ENCODE results near the gene LBH. TPM values are rescaled to one million over a fixed set of nuclear protein-coding genes. Genes with fewer than 3 reads are reported as not detected.
A peak's percentile ranks its signal among the peaks of the same experiment; 100 is the strongest.

The LBH gene
- total RNA-seq, 6 experiments from 2014 or later: 4.3 to 17.6 (median 9.5) TPM

GRCh38 chr2:30232801-30233130 is 1.4 kb downstream of the LBH start:
- H3K9me3 ChIP-seq: no peaks in the 10 kb centered on the region
- TF ChIP-seq CTCF (IDR thresholded peaks at IDR 0.05): no peak
- TF ChIP-seq POLR2A (IDR thresholded peaks at IDR 0.05): no peak
- ATAC-seq (no peak), DNase-seq (peak in 1 of 3 donors; percentile 56)
- H3K4me3 ChIP-seq: peak overlapping the region; percentile 45 to 63 (median 53)
- intact Hi-C loops (cut with DNase I): no loop called here
- H3K4me1 ChIP-seq: peaks cover 0 to 5% (median 0%) of the 10 kb centered on the region in 4 donors
- no peaks in the 10 kb centered on the region for H3K27me3 ChIP-seq
- 0% methylated on average over 4 of the region's 8 CpGs for WGBS (ENCODE audit: insufficient coverage, low coverage, low lambda C conversion rate, missing lambda C conversion rate)
- peak overlapping the region; percentile 49 to 74 (median 67) for H3K27ac ChIP-seq
- no peaks in the 10 kb centered on the region for H3K36me3 ChIP-seq

- no peaks in the 10 kb centered on the region for H3K9me3 ChIP-seq
- 23% methylated on average over 4 of the region's 4 CpGs for WGBS (ENCODE audit: insufficient coverage, low coverage, low lambda C conversion rate, missing lambda C conversion rate)
- ATAC-seq (no peak), DNase-seq (no peak)
- no peaks in the 10 kb centered on the region for H3K36me3 ChIP-seq
- H3K27me3 ChIP-seq: no peaks in the 10 kb centered on the region
- H3K4me3 ChIP-seq: peak overlapping the region; percentile 45 to 63 (median 53)
- no peak for TF ChIP-seq POLR2A (IDR thresholded peaks at IDR 0.05)
- TF ChIP-seq CTCF (IDR thresholded peaks at IDR 0.05): no peak
- H3K27ac ChIP-seq: peak overlapping the region in 2 of 3 donors; percentile 67 to 74
- H3K4me1 ChIP-seq: peaks cover 0 to 5% (median 0%) of the 10 kb centered on the region in 4 donors
- intact Hi-C loops (cut with DNase I): no loop called here
Measured at GRCh38 chr2:30233271-30234009, 2.1 kb downstream of the LBH start.

GRCh38 chr2:30234180-30234971 is 3.0 kb downstream of the LBH start:
- DNase-seq: no peak

More at GRCh38 chr2:30234180-30234971, 3.0 kb downstream of the LBH start:
- Histone ChIP-seq H3K4me3 (peak overlapping the region in 1 of 3 donors; percentile 63), H3K36me3 (no peaks in the 10 kb centered on the region), H3K4me1 (peaks cover 0 to 5% (median 0%) of the 10 kb centered on the region in 4 donors), H3K9me3 (no peaks in the 10 kb centered on the region), H3K27me3 (no peaks in the 10 kb centered on the region), H3K27ac (no peak overlapping the region)
- intact Hi-C loops (cut with DNase I): no loop called here
- 9% methylated on average over 9 of the region's 12 CpGs for WGBS (ENCODE audit: insufficient coverage, low coverage, low lambda C conversion rate, missing lambda C conversion rate)
- TF ChIP-seq POLR2A (IDR thresholded peaks at IDR 0.05) (no peak), CTCF (IDR thresholded peaks at IDR 0.05) (no peak)
- ATAC-seq: peak in 1 of 4 donors; percentile 28

Data from right lobe of liver (tissue), 6 donors.